HG03520 (cell line): Measurements from ENCODE around the gene FSTL3.

Source experiments
- ATAC-seq: cut with Tn5 transposase; IDR thresholded peaks from one replicate; pipeline ENCODE4 v1.9.1; 2021; ENCODE audit warnings: mild to moderate bottlenecking, moderate library complexity; ENCODE audit not compliant: unreplicated experiment

Gene FSTL3

GRCh38 chr19:732148-733069 is 56.2 kb downstream of the FSTL3 start:
- no peak for ATAC-seq
